CD4-positive, alpha-beta T cell (primary cell): ENCODE results near the gene CHAF1A. TPM values are rescaled to one million over a fixed set of nuclear protein-coding genes. Genes with fewer than 3 reads are reported as not detected.

Experiments used
- ATAC-seq: fragments of 200-7000 bp; cut with Tn5 transposase; one replicate; pipeline ENCODE4 v1.10.0; 2022; ENCODE audit warnings: mild to moderate bottlenecking; ENCODE audit not compliant: poor library complexity
- CTCF ChIA-PET: fragments of 350-600 bp; sonication (Branson Sonifier 250); formaldehyde crosslinking; loops from one replicate; lab custom pipeline; 2021; ENCODE audit warnings: antibody characterized with exemption, inconsistent platforms; lab: Charles Lee
- POLR2A ChIA-PET: fragments of 350-600 bp; sonication (Branson Sonifier 250); formaldehyde crosslinking; loops from one replicate; lab custom pipeline; 2021; ENCODE audit warnings: antibody characterized with exemption, inconsistent platforms; lab: Charles Lee
- DNase-seq, 14 experiments: peaks; one replicate each; pipeline ENCODE4 v3.0.0-alpha.2; 2013 to 2020; ENCODE audit warnings: mixed read lengths in 2 of 14
- H3K27ac ChIP-seq, 2 donors: one replicate each; pipeline versions ENCODE4 v1.5.1 to v1.7.0; 2013; ENCODE audit warnings: low read length in 2 of 2, low read depth in 1 of 2, mild to moderate bottlenecking in 1 of 2
- H3K27me3 ChIP-seq, 2 experiments: 1 replicate in 1 of 2; 2 replicates in 1 of 2; pipeline versions ENCODE4 v1.6.1 to v1.7.0; 2013; ENCODE audit warnings: low read length in 2 of 2, control low read depth in 1 of 2, mild to moderate bottlenecking in 1 of 2, moderate library complexity in 1 of 2; ENCODE audit not compliant: insufficient read depth in 2 of 2, control insufficient read depth in 1 of 2
- H3K36me3 ChIP-seq: one replicate; pipeline ENCODE4 v1.6.1; 2013; ENCODE audit warnings: low read length, control low read depth; ENCODE audit not compliant: insufficient read depth
- H3K4me1 ChIP-seq: one replicate; pipeline ENCODE4 v1.6.1; 2013; ENCODE audit warnings: low read length, control low read depth; ENCODE audit not compliant: insufficient read depth
- H3K4me3 ChIP-seq: one replicate; pipeline ENCODE4 v1.5.1; 2013; ENCODE audit warnings: mild to moderate bottlenecking, low read length, moderate library complexity
- H3K9me3 ChIP-seq, 2 experiments: 1 replicate in 1 of 2; 2 replicates in 1 of 2; pipeline versions ENCODE4 v1.6.1 to v1.7.0; 2013; ENCODE audit warnings: low read length in 2 of 2, mild to moderate bottlenecking in 2 of 2, control low read depth in 1 of 2, moderate library complexity in 1 of 2; ENCODE audit not compliant: control insufficient read depth in 1 of 2, insufficient read depth in 1 of 2
- H3K27ac Mint-ChIP-seq: one replicate; pipeline ENCODE4 v1.8.0; 2020; ENCODE audit warnings: mixed read lengths
- H3K27me3 Mint-ChIP-seq: one replicate; pipeline ENCODE4 v1.8.0; 2021; ENCODE audit warnings: mixed read lengths
- H3K36me3 Mint-ChIP-seq: one replicate; pipeline ENCODE4 v1.8.0; 2021; ENCODE audit warnings: low read depth, mixed read lengths
- H3K4me1 Mint-ChIP-seq: one replicate; pipeline ENCODE4 v1.8.0; 2021; ENCODE audit warnings: low read depth, mixed read lengths
- H3K4me3 Mint-ChIP-seq: one replicate; pipeline ENCODE4 v1.8.0; 2020; ENCODE audit warnings: mild to moderate bottlenecking, mixed read lengths
- H3K9me3 Mint-ChIP-seq: one replicate; pipeline ENCODE4 v1.8.0; 2020; ENCODE audit warnings: mixed read lengths
- intact Hi-C, 2 experiments: fragments of 100-400 bp; cut with DNase I in 1 of 2; cut with micrococcal nuclease in 1 of 2; formaldehyde crosslinking; loops; one replicate each; pipeline versions ENCODE4 v1.15.1 to v1.9.0; 2023 to 2025; cut with DNase I, micrococcal nuclease
- total RNA-seq, 174 experiments: library from RNA in 2 of 174; stranded (reverse) in 2 of 174; gene quantifications; one replicate each; pipeline ENCODE4 v1.2.3 and lab custom pipeline; 2021 to 2026
- TF ChIP-seq, protein P1 (sequence below): fragments of 200-600 bp; IDR thresholded peaks from one replicate; pipeline ENCODE4 v1.8.0; 2022; ENCODE audit warnings: antibody characterized with exemption, mild to moderate bottlenecking

CHAF1A gene
- total RNA-seq, 2 experiments from 2014 or later = 27.5 to 27.8 TPM

DNA sequence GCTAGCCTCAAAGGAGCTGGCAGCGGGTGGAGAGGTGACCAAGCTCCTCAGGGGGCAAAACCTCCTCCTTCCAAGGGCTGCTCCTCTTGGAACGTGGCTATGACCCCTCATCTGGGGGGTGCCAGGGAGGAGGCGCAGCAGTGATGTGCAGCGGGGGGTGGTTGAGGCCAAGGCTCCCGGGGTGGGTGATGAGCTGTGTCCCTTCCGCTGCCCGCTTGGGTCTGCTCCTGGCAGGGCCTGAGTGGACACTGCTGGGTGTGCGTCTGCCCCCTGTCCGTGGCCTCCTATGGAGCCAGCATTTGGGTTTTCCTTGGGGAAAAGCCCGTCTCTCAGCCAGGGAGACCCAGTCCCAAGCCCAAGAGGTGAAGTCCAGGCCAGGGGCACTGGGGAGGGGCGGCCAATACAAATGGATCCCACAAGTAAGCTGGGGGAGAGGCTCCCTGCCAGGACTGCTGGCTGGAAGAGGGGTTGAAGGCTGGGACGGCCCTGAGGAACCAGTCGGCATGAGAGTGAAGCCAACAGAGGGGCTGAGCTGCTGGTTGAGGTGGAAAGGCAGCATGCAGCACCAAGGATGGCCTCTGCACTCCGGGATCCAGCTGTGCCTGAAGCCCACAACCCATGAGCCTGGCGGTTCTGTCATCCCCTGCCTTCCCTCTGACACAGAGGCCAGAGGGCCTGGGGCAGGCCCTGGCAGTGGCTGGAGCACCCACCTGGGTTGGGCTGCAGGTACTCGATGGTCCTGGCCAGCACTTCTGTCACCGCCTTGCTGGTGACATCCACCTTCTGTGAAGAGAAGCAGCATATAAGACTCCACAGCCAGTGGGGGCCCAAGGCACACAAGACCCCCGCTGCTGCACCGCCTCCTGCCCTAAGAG, 36.4 kb upstream of the CHAF1A start:
- intact Hi-C loops = no loop called here
- H3K4me3 Mint-ChIP-seq = no peak overlapping the region
- peaks cover 55% of the 10 kb centered on the region for H3K36me3 ChIP-seq
- H3K4me3 ChIP-seq = no peak overlapping the region
- ATAC-seq (no peak), DNase-seq (no peak)
- H3K27ac Mint-ChIP-seq = no peak overlapping the region
- H3K27ac ChIP-seq = no peak overlapping the region
- peaks cover 28% of the 10 kb centered on the region for H3K4me1 Mint-ChIP-seq
- H3K36me3 Mint-ChIP-seq = peaks cover 14% of the 10 kb centered on the region
- POLR2A ChIA-PET = interaction anchor here (1.3 to 1.6 kb wide), 3 partner anchors 13 to 34 kb away, joined by 3 to 4 read pairs (median 4); partner anchors contain the start of genes MPND and SH3GL1
- H3K9me3 Mint-ChIP-seq = no peaks in the 10 kb centered on the region
- TF ChIP-seq, protein P1, sequence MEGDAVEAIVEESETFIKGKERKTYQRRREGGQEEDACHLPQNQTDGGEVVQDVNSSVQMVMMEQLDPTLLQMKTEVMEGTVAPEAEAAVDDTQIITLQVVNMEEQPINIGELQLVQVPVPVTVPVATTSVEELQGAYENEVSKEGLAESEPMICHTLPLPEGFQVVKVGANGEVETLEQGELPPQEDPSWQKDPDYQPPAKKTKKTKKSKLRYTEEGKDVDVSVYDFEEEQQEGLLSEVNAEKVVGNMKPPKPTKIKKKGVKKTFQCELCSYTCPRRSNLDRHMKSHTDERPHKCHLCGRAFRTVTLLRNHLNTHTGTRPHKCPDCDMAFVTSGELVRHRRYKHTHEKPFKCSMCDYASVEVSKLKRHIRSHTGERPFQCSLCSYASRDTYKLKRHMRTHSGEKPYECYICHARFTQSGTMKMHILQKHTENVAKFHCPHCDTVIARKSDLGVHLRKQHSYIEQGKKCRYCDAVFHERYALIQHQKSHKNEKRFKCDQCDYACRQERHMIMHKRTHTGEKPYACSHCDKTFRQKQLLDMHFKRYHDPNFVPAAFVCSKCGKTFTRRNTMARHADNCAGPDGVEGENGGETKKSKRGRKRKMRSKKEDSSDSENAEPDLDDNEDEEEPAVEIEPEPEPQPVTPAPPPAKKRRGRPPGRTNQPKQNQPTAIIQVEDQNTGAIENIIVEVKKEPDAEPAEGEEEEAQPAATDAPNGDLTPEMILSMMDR = no peak
- CTCF ChIA-PET = interaction anchor here (1.3 to 4.6 kb wide), 2 partner anchors 34 to 35 kb away, joined by 5 to 63 read pairs; partner anchors contain the start of genes CHAF1A and SH3GL1
- no peaks in the 10 kb centered on the region for H3K9me3 ChIP-seq
- H3K27me3 Mint-ChIP-seq = no peaks in the 10 kb centered on the region
- peaks cover 37% of the 10 kb centered on the region for H3K4me1 ChIP-seq
- H3K27me3 ChIP-seq = no peaks in the 10 kb centered on the region

DNA sequence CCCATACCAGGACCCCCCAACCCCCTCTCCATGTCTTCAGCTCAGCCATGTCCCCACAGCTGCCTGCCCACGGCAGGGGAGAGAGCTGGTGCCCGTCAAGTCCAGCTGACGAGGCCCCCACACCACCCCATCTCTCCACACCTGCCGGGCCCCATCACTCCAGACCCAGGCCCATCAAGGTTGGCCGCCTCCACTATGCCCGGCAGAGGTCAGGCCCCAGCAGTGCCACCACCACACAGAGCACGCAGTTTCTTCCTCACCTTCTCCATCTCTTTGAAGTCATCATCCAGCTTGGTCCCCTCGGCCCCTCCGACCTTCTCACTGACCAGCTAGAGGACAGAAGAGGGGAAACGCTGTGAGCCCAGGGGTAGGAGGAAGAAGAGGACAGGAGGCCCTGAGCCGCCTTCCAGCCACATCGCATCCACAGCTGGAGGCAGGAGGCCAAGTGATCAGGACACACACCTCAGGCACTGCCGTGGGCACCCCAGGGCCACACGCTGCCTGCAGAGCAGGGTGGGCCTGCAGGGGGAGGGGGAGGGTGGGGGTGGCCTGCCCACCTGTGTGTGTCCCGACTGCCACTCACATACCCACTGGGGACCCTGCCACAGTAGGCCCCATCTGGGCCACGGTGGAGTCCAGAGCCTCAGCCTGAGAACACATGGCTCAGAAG, 35.6 kb upstream of the CHAF1A start:
- POLR2A ChIA-PET = interaction anchor here (1.3 to 1.6 kb wide), 2 partner anchors 24 to 33 kb away, joined by 3 to 4 read pairs; partner anchors contain the start of genes MPND and SH3GL1
- no peak overlapping the region for H3K4me3 ChIP-seq
- intact Hi-C loops = no loop called here
- ATAC-seq = no peak
- H3K27me3 ChIP-seq = no peaks in the 10 kb centered on the region
- no peak overlapping the region for H3K4me3 Mint-ChIP-seq
- no peaks in the 10 kb centered on the region for H3K9me3 Mint-ChIP-seq
- no peak overlapping the region for H3K27ac ChIP-seq
- H3K36me3 Mint-ChIP-seq = peaks cover 12% of the 10 kb centered on the region
- TF ChIP-seq, protein P1 = no peak
- H3K9me3 ChIP-seq = no peaks in the 10 kb centered on the region
- H3K4me1 ChIP-seq = peaks cover 45% of the 10 kb centered on the region
- peaks cover 55% of the 10 kb centered on the region for H3K36me3 ChIP-seq
- no peak for DNase-seq
- H3K27me3 Mint-ChIP-seq = no peaks in the 10 kb centered on the region
- CTCF ChIA-PET = interaction anchor here (4.6 kb wide), 1 partner anchor 35 kb away, joined by 63 read pairs; the partner anchor contains the start of genes CHAF1A and SH3GL1
- H3K4me1 Mint-ChIP-seq = peaks cover 30% of the 10 kb centered on the region
- no peak overlapping the region for H3K27ac Mint-ChIP-seq

DNA sequence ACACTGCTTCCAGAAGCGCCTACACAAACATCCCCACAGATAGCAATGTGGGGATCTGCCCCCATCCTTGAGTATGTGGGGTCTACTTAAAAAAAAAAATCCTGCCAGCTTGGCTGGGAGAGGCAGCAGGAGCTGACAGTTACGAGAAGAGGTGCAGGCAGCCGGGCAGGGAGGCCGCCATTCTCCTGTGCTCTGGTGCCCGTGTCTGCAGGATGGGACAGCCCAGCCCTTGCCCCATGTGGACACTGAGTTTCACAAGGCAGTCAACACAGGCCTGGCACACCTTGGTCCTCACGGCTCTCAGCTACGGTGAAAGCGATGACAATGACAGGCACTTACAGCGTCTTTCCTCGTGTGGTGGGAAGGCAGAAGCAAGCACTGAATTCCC, 35.1 kb upstream of the CHAF1A start:
- TF ChIP-seq, protein P1 = no peak
- H3K9me3 Mint-ChIP-seq = no peaks in the 10 kb centered on the region
- Histone ChIP-seq H3K4me3 (no peak overlapping the region), H3K27me3 (no peaks in the 10 kb centered on the region), H3K27ac (peak overlapping the region in 1 of 2 donors; percentile 20), H3K4me1 (peaks cover 50% of the 10 kb centered on the region), H3K9me3 (no peaks in the 10 kb centered on the region), H3K36me3 (peaks cover 55% of the 10 kb centered on the region)
- no peaks in the 10 kb centered on the region for H3K27me3 Mint-ChIP-seq
- ATAC-seq = no peak
- intact Hi-C loops = no loop called here
- DNase-seq = no peak
- peaks cover 8% of the 10 kb centered on the region for H3K36me3 Mint-ChIP-seq
- POLR2A ChIA-PET = interaction anchor here (1.3 kb wide), 1 partner anchor 33 kb away, joined by 3 read pairs; the partner anchor contains the start of gene SH3GL1
- CTCF ChIA-PET = interaction anchor here (4.6 kb wide), 1 partner anchor 34 kb away, joined by 63 read pairs; the partner anchor contains the start of genes CHAF1A and SH3GL1
- peak overlapping the region; percentile 90 for H3K27ac Mint-ChIP-seq
- H3K4me1 Mint-ChIP-seq = peaks cover 30% of the 10 kb centered on the region
- H3K4me3 Mint-ChIP-seq = no peak overlapping the region
